ENCODE data around the gene CNN2. TPM values are rescaled to one million over a fixed set of nuclear protein-coding genes. Genes with fewer than 3 reads are reported as not detected.

The CNN2 gene
- total RNA-seq, 4 donors from 2014 or later = 60.7 to 88.2 (median 82.2) TPM

DNA sequence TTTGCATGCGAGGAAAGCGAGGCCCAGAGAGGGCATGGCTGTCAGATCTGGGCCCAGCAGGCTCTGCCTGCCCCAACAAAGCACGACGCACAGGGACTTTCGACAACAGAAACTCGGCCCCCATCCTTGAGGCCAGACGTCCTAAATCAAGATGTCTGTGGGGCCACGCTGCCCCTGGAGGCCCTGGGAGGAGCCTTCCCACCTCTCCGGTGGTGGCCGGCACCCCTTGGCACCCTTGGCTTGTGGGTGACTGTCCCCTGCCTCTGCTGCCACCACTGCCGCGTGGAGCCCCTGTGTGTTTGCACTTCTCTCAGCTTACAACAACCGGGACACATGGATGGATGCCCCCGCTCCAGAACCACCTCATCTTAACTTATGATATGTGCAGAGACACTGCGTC is 37.9 kb upstream of the CNN2 start:
- no peak for DNase-seq
- Histone ChIP-seq H3K4me3 (replicated peaks in 1 of 3) (no peak overlapping the region), H3K36me3 (peaks cover 15 to 28% of the 10 kb centered on the region in 2 donors), H3K27me3 (no peaks in the 10 kb centered on the region), H3K27ac (no peak overlapping the region), H3K9me3 (no peaks in the 10 kb centered on the region), H3K4me1 (peaks cover 9 to 11% of the 10 kb centered on the region in 2 donors)
- WGBS, 2 donors = 86 to 95% methylated on average over 14 to 15 of the region's 15 CpGs
- intact Hi-C loops (cut with DNase I) = no loop called here
- TF ChIP-seq, protein P1, sequence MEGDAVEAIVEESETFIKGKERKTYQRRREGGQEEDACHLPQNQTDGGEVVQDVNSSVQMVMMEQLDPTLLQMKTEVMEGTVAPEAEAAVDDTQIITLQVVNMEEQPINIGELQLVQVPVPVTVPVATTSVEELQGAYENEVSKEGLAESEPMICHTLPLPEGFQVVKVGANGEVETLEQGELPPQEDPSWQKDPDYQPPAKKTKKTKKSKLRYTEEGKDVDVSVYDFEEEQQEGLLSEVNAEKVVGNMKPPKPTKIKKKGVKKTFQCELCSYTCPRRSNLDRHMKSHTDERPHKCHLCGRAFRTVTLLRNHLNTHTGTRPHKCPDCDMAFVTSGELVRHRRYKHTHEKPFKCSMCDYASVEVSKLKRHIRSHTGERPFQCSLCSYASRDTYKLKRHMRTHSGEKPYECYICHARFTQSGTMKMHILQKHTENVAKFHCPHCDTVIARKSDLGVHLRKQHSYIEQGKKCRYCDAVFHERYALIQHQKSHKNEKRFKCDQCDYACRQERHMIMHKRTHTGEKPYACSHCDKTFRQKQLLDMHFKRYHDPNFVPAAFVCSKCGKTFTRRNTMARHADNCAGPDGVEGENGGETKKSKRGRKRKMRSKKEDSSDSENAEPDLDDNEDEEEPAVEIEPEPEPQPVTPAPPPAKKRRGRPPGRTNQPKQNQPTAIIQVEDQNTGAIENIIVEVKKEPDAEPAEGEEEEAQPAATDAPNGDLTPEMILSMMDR (IDR thresholded peaks at IDR 0.05) = no peak
- no peak for TF ChIP-seq POLR2A (IDR thresholded peaks at IDR 0.05)

DNA sequence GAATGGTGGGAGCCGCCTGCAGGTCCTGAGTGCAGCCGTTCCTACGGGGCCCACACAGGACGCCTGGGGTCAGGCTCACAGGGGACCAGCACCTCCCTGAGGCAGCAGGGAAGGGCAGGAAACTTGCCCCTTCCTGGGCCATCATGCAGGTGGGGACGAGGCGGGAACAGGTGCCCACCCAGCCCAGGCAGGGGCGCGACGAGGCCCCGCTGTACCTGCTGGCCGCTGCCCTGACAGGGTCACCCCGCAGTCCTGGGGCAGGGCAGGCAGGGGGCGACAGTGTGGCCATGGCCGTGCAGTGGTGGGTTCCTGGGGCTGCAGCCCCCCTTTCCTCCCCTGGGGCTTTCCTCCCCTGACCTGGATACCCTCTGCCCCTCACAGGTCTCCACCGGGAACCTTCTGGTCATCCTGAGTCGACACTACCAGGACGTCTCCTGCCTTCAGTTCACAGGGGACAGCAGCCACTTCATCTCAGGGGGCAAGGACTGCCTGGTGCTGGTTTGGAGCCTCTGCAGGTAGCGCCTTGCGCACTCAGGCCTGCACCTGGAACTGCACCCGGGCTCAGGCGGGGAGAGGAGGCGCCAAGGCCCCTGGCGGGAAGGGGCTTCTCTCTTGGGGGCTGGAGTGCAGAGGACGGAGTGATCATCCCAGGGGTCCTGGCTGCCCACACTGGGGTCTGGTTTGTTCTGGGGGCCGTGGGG is 36.9 kb upstream of the CNN2 start:
- H3K36me3 ChIP-seq = peaks cover 15 to 28% of the 10 kb centered on the region in 2 donors
- 93 to 100% methylated on average over 3 to 14 of the region's 25 CpGs for WGBS, 2 donors
- TF ChIP-seq, protein P1 (IDR thresholded peaks at IDR 0.05) = no peak
- no peak for TF ChIP-seq POLR2A (IDR thresholded peaks at IDR 0.05)
- intact Hi-C loops (cut with DNase I) = no loop called here
- H3K9me3 ChIP-seq = no peaks in the 10 kb centered on the region
- H3K27me3 ChIP-seq = no peaks in the 10 kb centered on the region
- DNase-seq = no peak
- no peak overlapping the region for H3K27ac ChIP-seq
- H3K4me1 ChIP-seq = peaks cover 6 to 12% of the 10 kb centered on the region in 2 donors
- no peak overlapping the region for H3K4me3 ChIP-seq (replicated peaks in 1 of 3)

DNA sequence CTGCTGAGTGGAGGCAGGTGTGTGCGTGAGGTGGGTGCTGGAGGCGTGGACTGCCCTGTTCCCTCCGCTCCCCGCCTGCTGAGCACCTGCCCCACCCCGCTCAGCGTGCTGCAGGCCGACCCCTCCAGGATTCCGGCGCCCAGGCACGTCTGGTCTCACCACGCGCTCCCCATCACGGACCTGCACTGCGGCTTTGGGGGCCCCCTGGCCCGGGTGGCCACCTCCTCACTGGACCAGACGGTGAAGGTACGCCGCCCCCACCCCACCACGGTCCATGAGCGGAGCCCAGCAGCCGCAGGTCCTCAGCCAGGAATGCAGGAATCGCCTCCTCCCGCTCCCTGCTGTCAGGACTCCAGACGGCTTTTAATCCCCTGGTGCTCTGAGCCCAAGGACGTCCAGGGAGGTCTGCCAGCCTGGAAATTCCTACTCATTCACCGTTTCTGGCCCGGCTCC is 36.3 kb upstream of the CNN2 start:
- no peaks in the 10 kb centered on the region for H3K27me3 ChIP-seq

DNA sequence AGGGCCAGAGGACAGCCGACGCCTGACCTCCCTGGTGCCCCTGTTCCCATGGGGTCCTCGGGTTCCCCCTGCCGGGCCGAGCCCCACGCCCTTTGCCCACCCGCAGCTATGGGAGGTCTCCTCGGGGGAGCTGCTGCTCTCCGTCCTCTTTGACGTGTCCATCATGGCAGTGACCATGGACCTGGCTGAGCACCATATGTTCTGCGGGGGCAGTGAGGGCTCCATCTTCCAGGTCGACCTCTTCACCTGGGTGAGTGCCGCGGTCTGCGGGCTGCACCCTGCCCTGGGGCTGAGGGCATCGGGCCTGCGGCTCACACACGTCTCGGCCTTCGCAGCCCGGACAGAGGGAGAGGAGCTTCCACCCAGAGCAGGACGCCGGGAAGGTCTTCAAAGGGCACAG is 35.7 kb upstream of the CNN2 start:
- Histone ChIP-seq H3K36me3 (peaks cover 15 to 28% of the 10 kb centered on the region in 2 donors), H3K4me1 (peaks cover 10 to 17% of the 10 kb centered on the region in 2 donors), H3K4me3 (replicated peaks in 1 of 3) (no peak overlapping the region), H3K27ac (no peak overlapping the region), H3K9me3 (no peaks in the 10 kb centered on the region), H3K27me3 (no peaks in the 10 kb centered on the region)
- intact Hi-C loops (cut with DNase I) = no loop called here
- 97 to 100% methylated on average over 3 to 11 of the region's 23 CpGs for WGBS, 2 donors
- no peak for TF ChIP-seq POLR2A (IDR thresholded peaks at IDR 0.05)
- TF ChIP-seq, protein P1 (IDR thresholded peaks at IDR 0.05) = no peak
- no peak for DNase-seq

More for the DNA sequence above, 36.3 kb upstream of the CNN2 start:
- TF ChIP-seq POLR2A (IDR thresholded peaks at IDR 0.05) = no peak
- TF ChIP-seq, protein P1 (IDR thresholded peaks at IDR 0.05) = no peak
- intact Hi-C loops (cut with DNase I) = no loop called here
- no peaks in the 10 kb centered on the region for H3K9me3 ChIP-seq
- DNase-seq = no peak
- peaks cover 15 to 28% of the 10 kb centered on the region in 2 donors for H3K36me3 ChIP-seq
- no peak overlapping the region for H3K27ac ChIP-seq
- WGBS, 2 donors = 76 to 85% methylated on average over 4 to 21 of the region's 27 CpGs
- H3K4me1 ChIP-seq = peaks cover 4 to 12% of the 10 kb centered on the region in 2 donors
- H3K4me3 ChIP-seq (replicated peaks in 1 of 3) = no peak overlapping the region

DNA sequence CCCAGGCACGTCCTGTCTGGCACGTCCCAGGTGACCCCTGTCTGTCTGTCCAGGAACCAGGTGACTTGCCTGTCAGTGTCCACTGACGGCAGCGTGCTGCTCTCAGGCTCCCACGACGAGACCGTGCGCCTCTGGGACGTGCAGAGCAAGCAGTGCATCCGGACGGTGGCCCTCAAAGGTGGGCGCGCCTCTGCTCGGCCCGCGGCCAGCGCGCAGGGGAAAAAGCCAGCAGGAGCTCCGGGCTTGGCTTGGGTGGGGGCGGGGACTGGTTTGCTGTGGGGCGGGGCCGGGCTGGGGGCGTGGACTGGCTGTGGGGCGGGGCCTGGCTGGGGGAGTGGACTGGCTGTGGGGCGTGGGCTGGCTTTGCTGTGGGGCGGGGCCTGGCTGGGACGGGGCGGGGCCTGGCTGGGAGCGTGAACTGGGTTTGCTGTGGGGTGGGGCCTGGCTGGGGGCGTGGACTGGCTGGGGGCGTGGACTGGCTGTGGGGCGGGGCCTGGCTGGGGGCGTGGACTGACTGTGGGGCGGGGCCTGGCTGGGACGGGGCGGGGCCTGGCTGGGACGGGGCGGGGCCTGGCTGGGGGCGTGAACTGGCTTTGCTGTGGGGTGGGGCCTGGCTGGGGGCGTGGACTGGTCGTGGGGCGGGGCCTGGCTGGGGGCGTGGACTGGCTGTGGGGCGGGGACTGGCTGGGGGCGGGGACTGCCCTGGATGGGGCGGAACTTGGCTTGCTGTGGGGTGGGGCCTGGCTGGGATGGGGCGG is 35.1 kb upstream of the CNN2 start:
- 90% methylated on average over 10 of the region's 47 CpGs; no CpG with 5 or more reads in 1 of the 2 donors for WGBS, 2 donors

More for the DNA sequence above, 35.1 kb upstream of the CNN2 start:
- H3K36me3 ChIP-seq = peaks cover 15 to 24% of the 10 kb centered on the region in 2 donors
- H3K27ac ChIP-seq = no peak overlapping the region
- no peak overlapping the region for H3K4me3 ChIP-seq (replicated peaks in 1 of 3)
- H3K4me1 ChIP-seq = peaks cover 16 to 23% of the 10 kb centered on the region in 2 donors
- no peaks in the 10 kb centered on the region for H3K27me3 ChIP-seq
- no peaks in the 10 kb centered on the region for H3K9me3 ChIP-seq
- no peak for DNase-seq
- intact Hi-C loops (cut with DNase I) = no loop called here
- no peak for TF ChIP-seq POLR2A (IDR thresholded peaks at IDR 0.05)
- TF ChIP-seq, protein P1 (IDR thresholded peaks at IDR 0.05) = no peak

Measured in thyroid gland (tissue), 4 donors.